GM19372 (cell line): ENCODE results near the gene LRPPRC.

ENCODE experiments used
- ATAC-seq: cut with Tn5 transposase; IDR thresholded peaks from one replicate; pipeline ENCODE4 v1.9.1; 2021; ENCODE audit warnings: mild to moderate bottlenecking, low read depth, moderate library complexity; ENCODE audit not compliant: unreplicated experiment

LRPPRC gene

DNA sequence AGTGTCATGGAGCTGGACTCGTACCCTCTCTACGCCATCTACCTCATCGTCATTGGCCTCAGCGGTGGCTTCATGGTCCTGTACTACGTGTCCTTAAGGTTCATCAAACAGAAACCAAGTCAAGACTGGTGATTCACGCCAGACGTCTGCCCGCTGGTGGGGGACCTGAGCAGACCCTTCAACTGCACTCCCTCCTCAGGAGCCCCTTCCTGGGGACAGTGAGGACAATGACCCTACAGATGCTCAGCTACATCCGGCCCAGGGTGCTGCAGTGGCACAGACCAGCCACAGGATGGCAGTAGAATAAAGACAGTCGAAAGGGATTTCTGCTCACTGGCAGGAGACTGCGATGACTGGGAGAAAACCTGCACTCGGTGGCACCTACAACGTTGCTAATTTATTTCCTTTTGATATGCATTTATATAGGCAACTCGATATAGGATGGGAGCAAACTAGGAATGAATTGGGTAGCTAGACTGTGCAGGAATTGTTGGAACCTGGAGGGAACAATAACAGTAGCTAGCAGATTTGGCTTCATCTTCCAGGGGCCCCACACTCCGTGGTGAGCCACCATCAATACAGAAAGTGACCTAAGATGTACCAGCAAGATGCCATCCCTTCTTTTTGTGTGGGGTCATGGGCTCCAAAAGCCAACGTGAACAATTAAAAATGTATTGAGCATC, 117.9 kb downstream of the LRPPRC start:
- peak; percentile 65 for ATAC-seq

GRCh38 chr2:43874776-43875451, 120.9 kb downstream of the LRPPRC start:
- ATAC-seq, result no peak

GRCh38 chr2:43872151-43872550, 123.6 kb downstream of the LRPPRC start:
- no peak for ATAC-seq

DNA sequence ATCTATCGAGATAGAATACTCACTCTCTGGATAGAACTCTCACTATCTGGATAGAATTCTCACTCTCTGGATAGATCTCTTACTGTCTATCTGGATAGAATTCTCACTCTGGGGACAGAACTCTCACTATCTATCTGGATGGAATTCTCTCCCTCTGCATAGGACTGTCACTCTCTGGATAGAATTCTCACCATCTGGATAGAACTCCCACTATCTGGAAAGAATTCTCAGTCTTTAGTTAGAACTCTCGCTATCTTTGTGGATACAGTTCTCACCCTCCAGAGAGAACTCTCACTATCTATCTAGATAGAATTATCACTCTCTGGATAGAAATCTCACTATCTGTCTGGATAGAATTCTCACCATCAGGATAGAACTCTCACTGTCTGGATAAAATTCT, 140.5 kb downstream of the LRPPRC start:
- ATAC-seq, result no peak

- no peak for ATAC-seq
Observed at GRCh38 chr2:43854671-43855070, 141.1 kb downstream of the LRPPRC start.

- no peak for ATAC-seq
Observed at GRCh38 chr2:43853141-43854081, 142.4 kb downstream of the LRPPRC start.

DNA sequence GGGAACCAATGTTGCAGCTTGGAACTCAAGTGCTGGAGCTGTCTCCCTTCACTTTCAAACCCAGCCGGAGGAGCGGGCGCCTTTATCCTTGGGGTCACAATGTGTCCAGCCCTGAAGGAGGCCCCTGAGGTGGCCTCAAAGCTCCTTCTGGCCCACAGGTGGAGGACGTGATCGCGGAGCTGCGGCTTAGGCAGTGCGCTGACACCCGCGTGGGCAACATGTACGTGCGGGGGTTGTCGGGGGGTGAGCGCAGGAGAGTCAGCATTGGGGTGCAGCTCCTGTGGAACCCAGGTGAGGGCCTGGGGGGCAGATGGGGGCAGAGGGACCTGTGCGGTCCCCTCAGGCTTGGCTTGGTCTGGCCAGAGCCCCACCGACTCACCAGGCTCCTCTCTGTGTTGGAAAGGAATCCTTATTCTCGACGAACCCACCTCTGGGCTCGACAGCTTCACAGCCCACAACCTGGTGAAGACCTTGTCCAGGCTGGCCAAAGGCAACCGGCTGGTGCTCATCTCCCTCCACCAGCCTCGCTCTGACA, 143.5 kb downstream of the LRPPRC start:
- ATAC-seq, result no peak

DNA sequence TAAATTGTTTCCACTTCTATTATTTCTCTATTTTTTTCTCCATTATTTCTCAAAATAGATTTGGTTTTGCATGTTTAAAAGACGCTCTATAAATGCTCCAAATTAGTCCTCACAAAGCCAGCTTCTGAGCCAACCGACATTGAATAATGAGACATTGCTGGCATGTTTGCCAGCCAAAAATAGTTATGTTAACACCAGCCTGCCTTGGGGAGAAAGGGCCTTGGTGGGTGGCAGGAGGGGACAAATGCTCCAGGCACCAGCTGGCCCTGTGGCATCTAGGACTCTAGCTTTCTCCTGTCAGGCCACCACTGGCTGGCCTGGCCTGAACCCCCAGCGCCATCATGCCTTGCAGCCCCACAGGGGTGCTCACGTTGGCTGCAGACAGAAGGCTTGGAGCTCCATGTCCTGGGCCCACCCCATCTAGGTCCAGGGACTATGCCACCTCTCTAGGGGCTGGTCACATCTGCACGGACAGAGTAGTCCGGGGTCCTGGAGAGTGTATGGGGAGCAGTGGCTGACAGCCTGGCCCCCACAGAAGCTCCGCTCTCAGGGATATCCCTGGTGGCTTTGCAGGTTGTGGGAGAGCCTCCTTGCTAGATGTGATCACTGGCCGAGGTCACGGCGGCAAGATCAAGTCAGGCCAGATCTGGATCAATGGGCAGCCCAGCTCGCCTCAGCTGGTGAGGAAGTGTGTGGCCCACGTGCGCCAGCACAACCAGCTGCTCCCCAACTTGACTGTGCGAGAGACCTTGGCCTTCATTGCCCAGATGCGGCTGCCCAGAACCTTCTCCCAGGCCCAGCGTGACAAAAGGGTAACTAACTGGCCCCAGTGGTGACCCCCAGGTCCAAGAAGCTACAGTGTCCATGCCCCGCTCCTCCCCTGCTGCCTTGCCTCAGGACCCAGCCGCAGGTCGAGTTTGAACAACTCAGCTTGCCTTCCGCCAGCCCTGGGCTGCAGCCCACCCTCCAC, 144.5 kb downstream of the LRPPRC start:
- ATAC-seq, result no peak

GRCh38 chr2:43848214-43848613, 147.6 kb downstream of the LRPPRC start:
- no peak for ATAC-seq

- ATAC-seq, result no peak
Observed at GRCh38 chr2:43846140-43846793, 149.5 kb downstream of the LRPPRC start.

DNA sequence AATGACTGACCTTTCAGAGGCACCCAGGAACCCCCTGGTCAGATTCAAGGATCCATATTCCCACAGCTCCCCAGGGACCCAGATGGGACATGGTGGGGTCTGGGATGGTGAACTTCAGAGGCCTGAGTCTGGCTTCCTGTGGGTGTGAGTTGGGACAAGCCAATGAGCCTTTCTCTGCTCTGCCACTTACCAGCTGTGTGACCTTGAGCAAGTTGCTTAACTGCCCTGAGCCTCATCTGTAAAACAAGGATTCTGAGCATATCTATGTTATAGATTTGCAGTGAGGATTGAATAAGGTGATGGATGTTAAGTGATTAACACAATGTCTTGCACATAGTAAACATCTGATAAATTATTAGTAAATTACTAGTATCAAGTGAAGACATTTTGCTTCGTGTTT, 150.6 kb downstream of the LRPPRC start:
- no peak for ATAC-seq

DNA sequence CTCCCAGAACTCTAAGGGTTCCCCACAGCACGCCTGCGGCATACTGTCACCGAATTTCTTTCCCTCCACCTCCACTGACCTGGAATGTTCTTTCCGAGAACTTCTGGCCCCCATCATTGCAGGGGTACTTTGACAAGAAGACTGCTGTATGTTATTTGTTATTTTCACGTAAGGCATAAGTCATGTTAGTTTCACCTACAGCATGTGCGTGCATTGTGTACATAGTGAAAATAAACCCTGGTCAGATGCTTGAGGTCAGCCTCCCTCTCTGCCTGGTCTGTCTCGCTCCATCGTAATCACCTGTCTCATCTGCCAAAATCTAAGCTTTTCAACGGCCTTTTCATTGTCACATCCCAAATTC, 152.9 kb downstream of the LRPPRC start:
- ATAC-seq, result no peak

DNA sequence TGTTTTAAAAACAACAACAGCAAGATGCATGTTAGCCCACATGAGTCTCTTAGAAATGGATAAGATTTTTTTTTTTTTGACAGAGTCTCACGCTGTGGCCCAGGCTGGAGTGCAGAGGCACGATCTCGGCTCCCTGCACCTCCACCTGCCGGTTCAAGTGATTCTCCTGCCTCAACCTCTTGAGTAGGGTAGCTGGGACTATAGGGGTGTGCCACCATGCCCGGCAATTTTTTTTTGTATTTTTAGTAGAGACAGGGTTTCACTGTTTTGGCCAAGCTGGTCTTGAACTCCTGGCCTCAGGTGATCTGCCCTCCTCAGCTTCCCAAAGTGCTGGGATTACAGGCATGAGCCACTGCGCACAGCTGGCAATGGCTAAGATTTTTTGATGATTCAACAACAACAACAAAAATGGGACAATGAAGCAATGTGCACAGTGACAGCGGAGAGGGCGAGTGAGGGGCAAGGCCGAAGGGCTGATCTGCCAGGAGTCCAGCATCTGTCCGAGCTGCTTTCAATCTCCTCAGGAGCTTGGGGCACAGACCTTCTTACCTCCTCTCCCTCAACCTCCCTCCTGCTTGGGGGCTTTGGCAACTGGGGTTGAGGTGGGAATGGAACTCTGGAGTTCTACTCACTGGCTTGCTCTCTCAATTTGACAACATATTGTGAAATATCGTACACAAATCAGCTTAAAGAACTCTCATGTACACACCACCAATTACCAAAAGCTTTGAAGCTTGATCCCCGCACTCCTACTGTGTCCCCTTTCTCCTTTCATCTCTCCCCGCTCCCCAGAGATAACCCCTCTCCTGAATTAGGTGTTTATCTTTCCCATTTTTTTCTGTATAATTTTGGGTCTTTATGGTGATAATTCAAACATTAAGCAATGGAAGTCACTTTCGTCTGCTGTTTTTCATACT, 153.6 kb downstream of the LRPPRC start:
- no peak for ATAC-seq

DNA sequence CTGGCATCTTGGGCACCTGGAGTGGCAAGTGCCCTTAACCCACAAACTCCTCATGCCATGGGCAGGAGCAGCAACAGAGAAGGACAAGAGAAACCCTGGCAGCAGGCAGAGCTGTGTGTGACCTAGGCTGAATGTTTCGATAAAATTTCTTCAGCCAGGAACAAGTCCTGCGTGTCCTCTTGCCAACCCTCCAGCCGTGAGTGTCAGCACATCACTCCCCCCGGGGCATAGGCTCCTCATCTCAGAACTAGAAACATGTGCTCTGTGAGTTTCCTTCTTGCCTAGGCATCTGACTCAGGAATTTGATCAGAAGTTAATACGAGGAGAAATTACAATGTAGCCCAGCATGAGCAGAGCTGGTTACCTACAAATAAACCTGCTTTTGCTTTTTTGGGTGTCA, 154.8 kb downstream of the LRPPRC start:
- no peak for ATAC-seq

DNA sequence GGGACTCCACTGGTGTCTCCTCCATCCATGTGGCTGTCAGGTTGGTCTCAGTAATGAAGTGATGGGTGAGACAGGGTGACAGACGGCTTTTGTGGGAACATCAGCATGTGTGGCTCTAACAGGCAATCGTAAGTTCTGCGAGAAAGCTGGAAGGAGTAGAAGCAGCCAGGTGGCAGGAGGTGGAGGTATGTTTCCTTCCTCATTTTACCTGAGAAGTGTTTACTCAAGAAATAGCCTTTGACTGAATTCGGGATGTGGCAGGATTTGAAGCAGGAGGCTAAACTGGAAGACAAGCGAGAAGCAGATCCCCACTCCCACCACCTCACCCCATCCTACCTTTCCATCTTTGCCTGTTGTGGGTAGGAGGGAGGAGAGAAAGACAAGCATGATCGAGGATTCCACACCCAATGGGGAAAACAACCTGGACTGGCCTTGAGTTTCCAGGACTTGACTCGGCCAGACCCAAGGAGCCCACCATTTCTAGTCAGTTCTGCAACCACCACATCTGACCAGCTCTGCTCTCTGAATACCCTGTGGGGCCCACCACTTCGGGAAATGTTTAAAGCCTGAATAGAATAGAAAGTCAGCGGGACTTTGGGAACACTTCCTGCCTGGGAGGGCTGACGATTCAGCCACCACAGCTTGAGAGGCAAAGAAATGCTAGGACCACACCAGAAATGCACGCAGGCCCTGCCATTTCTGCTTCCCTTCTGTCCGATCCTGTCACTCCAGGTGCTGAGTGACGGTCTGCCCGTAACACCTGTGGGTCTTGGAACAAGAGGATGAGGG, 155.8 kb downstream of the LRPPRC start:
- ATAC-seq, result no peak

GRCh38 chr2:43838560-43839267, 157.1 kb downstream of the LRPPRC start, which contains the start of the genes ABCG5 and ABCG8:
ABCG5 (minus strand) TSS chr2:43838839; CDS start chr2:43838679, 160 bp downstream.
ABCG8 (plus strand) TSS chr2:43838971; CDS start chr2:43839054, 83 bp downstream.
- ATAC-seq, result no peak
